Heart left ventricle (tissue), 16 donors: ENCODE results near the gene GLB1L. TPM values are rescaled to one million over a fixed set of nuclear protein-coding genes. Genes with fewer than 3 reads are reported as not detected.

Experiments used
- ATAC-seq, 4 donors: fragments of 200-7000 bp; cut with Tn5 transposase; one replicate each; pipeline ENCODE4 v1.9.1; 2020 to 2022; ENCODE audit warnings: moderate library complexity in 4 of 4, mild to moderate bottlenecking in 3 of 4, moderate number of reproducible peaks in 1 of 4
- DNase-seq, 5 donors: peaks; one replicate each; pipeline ENCODE4 v3.0.0-alpha.2; 2020
- H3K27ac ChIP-seq, 12 donors: fragments of 200-600 bp; sonication (generic) in 4 of 12; one replicate each; pipeline versions ENCODE4 v1.5.0 to v1.8.0; 2016 to 2022; ENCODE audit warnings: mild to moderate bottlenecking in 2 of 12
- H3K27me3 ChIP-seq, 9 donors: fragments of 200-600 bp; sonication (generic) in 2 of 9; one replicate each; pipeline versions ENCODE4 v1.5.1 to v1.8.0; 2016 to 2022; ENCODE audit warnings: mild to moderate bottlenecking in 3 of 9
- H3K36me3 ChIP-seq, 9 donors: fragments of 200-600 bp; sonication (generic) in 2 of 9; one replicate each; pipeline versions ENCODE4 v1.5.0 to v1.8.0; 2018 to 2022; ENCODE audit warnings: mild to moderate bottlenecking in 2 of 9
- H3K4me1 ChIP-seq, 12 donors: fragments of 200-600 bp; sonication (generic) in 4 of 12; one replicate each; pipeline versions ENCODE4 v1.5.0 to v1.8.0; 2016 to 2022; ENCODE audit warnings: mild to moderate bottlenecking in 3 of 12
- H3K4me3 ChIP-seq, 12 donors: fragments of 200-600 bp; sonication (generic) in 4 of 12; one replicate each; pipeline versions ENCODE4 v1.5.0 to v1.8.0; 2017 to 2022; ENCODE audit warnings: mild to moderate bottlenecking in 9 of 12, moderate library complexity in 4 of 12
- H3K9me3 ChIP-seq, 12 donors: fragments of 200-600 bp; sonication (generic) in 4 of 12; one replicate each; pipeline versions ENCODE4 v1.5.0 to v1.8.0; 2016 to 2022; ENCODE audit warnings: mild to moderate bottlenecking in 1 of 12
- CTCF ChIP-seq, 12 donors: fragments of 200-600 bp; sonication (generic) in 4 of 12; IDR thresholded peaks; one replicate each; pipeline versions ENCODE4 v1.5.0 to v1.8.0; 2018 to 2022; ENCODE audit warnings: antibody characterized with exemption in 12 of 12, mild to moderate bottlenecking in 5 of 12
- POLR2A ChIP-seq, 2 donors: fragments of 450-650 bp; IDR thresholded peaks; one replicate each; pipeline ENCODE4 v1.6.1; 2017; ENCODE audit warnings: antibody characterized with exemption in 2 of 2, mild to moderate bottlenecking in 2 of 2, moderate library complexity in 2 of 2
- WGBS, 4 donors: extraction: QIAGEN DNeasy Blood & Tissue Kit in 2 of 4; methylation state at CpG; one replicate each; pipeline versions ENCODE4 v1.1.5 to v1.1.7; 2013 to 2018; 5-methylcytosine and 5-hydroxymethylcytosine counted together
- intact Hi-C, 10 donors: fragments of 100-400 bp; cut with DNase I; formaldehyde crosslinking; loops; one replicate each; pipeline versions ENCODE4 v1.11.1 to v1.14.2; 2022
- polyA plus RNA-seq, 2 donors: library from polyadenylated mRNA; stranded (reverse); fragments of 200-250 nt; gene quantifications; one replicate each; pipeline ENCODE4 v1.2.3, GENCODE V29; 2013
- total RNA-seq, 9 donors: library from RNA; depleted of rRNA in 2 of 9; stranded (reverse); fragments of >200 nt in 2 of 9; fragmentation: NEBNext Ultra II Directional in 3 of 9; extraction: Animal tissue kit (Norgen Biotek cat#: 25700) in 3 of 9; gene quantifications; one replicate each; pipeline versions ENCODE4 v1.1.0 to v1.2.4, GENCODE V29; 2016 to 2023
- donor health status: ischemic (EF 13 %, LVEDD 7.1; RV severe dilation, severe dysfunction).
- donor health status: healthy with polysubstance abuse.
- donor health status: DM: no; HTN: yes; CAD: no.
- donor health status: DM: no; HTN: no; CAD: no.
- donor health status: ischemic (EF 25% LVEDD 6.9; RV normal size, moderate dysfunction).
- donor health status: ischemic (EF 25% LVEDD 5.7; RV mildly dilated, moderate dysfunction).
- donor health status: healthy.
- donor health status: DM: yes; HTN: yes; CAD: no.
- donor health status: ischemic (EF 35%, LVEDD 5.7; RV mildly dilated, moderate dysfunction).
- donor health status: nonischemic (EF 11% LVEDD 7.7; RV severe dilation, severe dysfunction).
- donor health status: DM: yes; HTN: yes; CAD: no.
- donor health status: PGD.
- donor health status: ischemic (EF 29% LVEDD 5.4; RV normal size, mild dysfunction).
- donor health status: nonischemic (EF 23%, LVEDD 6.1; RV moderate dilation, normal function).

GLB1L gene
- total and polyA plus RNA-seq, 11 donors, result 1.3 to 7.9 (median 2.4) TPM

GRCh38 chr2:219218217-219218731 is 27.0 kb downstream of the GLB1L start:
- DNase-seq (peak in 4 of 5 donors; percentile 71 to 81 (median 77)), ATAC-seq (peak; percentile 35 to 67 (median 56))
- Histone ChIP-seq H3K4me3 (peak overlapping the region; percentile 19 to 66 (median 58)), H3K36me3 (peaks cover 3 to 67% (median 62%) of the 10 kb centered on the region in 9 donors), H3K27me3 (no peaks in the 10 kb centered on the region), H3K4me1 (peaks cover 6 to 42% (median 33%) of the 10 kb centered on the region in 12 donors), H3K27ac (peak overlapping the region; percentile 68 to 97 (median 90)), H3K9me3 (no peaks in the 10 kb centered on the region)
- 0% methylated on average over 16 to 37 of the region's 37 CpGs for WGBS, 4 donors
- no peak for TF ChIP-seq POLR2A (IDR thresholded peaks at IDR 0.05)
- TF ChIP-seq CTCF (IDR thresholded peaks at IDR 0.05), result peak in 1 of 12 donors; percentile 8
- intact Hi-C loops, result loop anchor here in 4 of 10 donors (5.0 kb wide), 2 partner anchors 41 to 64 kb away; partner anchors contain the start of genes CNPPD1 (in 3 of the 4) and RETREG2 (in 3 of the 4)

GRCh38 chr2:219216535-219216915 is 28.7 kb downstream of the GLB1L start:
- ATAC-seq (no peak), DNase-seq (no peak)
- Histone ChIP-seq H3K4me3 (no peak overlapping the region), H3K27me3 (no peaks in the 10 kb centered on the region), H3K4me1 (peaks cover 6 to 42% (median 33%) of the 10 kb centered on the region in 12 donors), H3K27ac (peak overlapping the region in 3 of 12 donors; percentile 86 to 97 (median 90)), H3K9me3 (no peaks in the 10 kb centered on the region), H3K36me3 (peaks cover 0 to 64% (median 54%) of the 10 kb centered on the region in 9 donors)
- 88 to 98% (median 94%) methylated on average over 6 of the region's 6 CpGs for WGBS, 4 donors
- TF ChIP-seq CTCF (IDR thresholded peaks at IDR 0.05), result no peak
- TF ChIP-seq POLR2A (IDR thresholded peaks at IDR 0.05), result no peak
- intact Hi-C loops, result loop anchor here in 4 of 10 donors (5.0 kb wide), 2 partner anchors 39 to 66 kb away; partner anchors contain the start of genes CNPPD1 (in 3 of the 4) and RETREG2 (in 3 of the 4)

- H3K4me1 ChIP-seq, result peaks cover 6 to 42% (median 33%) of the 10 kb centered on the region in 12 donors
- H3K27ac ChIP-seq, result peak overlapping the region in 1 of 12 donors; percentile 97
- no peaks in the 10 kb centered on the region for H3K9me3 ChIP-seq
- ATAC-seq, result no peak
- H3K4me3 ChIP-seq, result no peak overlapping the region
- no peaks in the 10 kb centered on the region for H3K27me3 ChIP-seq
- TF ChIP-seq CTCF (IDR thresholded peaks at IDR 0.05) (no peak), POLR2A (IDR thresholded peaks at IDR 0.05) (no peak)
- peaks cover 0 to 62% (median 52%) of the 10 kb centered on the region in 9 donors for H3K36me3 ChIP-seq
- 93 to 95% (median 94%) methylated on average over 27 of the region's 27 CpGs for whole genome bisulfite sequencing, 4 donors
- no peak for DNase-seq
- intact Hi-C loops, result loop anchor here in 4 of 10 donors (5.0 kb wide), 2 partner anchors 39 to 66 kb away; partner anchors contain the start of genes CNPPD1 (in 3 of the 4) and RETREG2 (in 3 of the 4)
Measured at GRCh38 chr2:219215871-219216534, 29.2 kb downstream of the GLB1L start.

GRCh38 chr2:219214786-219215185 is 30.5 kb downstream of the GLB1L start:
- Histone ChIP-seq H3K27me3 (no peaks in the 10 kb centered on the region), H3K4me3 (no peak overlapping the region), H3K9me3 (no peaks in the 10 kb centered on the region), H3K27ac (no peak overlapping the region), H3K36me3 (peaks cover 0 to 62% (median 51%) of the 10 kb centered on the region in 9 donors), H3K4me1 (peaks cover 6 to 39% (median 28%) of the 10 kb centered on the region in 12 donors)
- DNase-seq (no peak), ATAC-seq (no peak)
- WGBS, 4 donors, result 91 to 95% (median 93%) methylated on average over 6 of the region's 6 CpGs
- intact Hi-C loops, result loop anchor here in 4 of 10 donors (5.0 kb wide), 2 partner anchors 37 to 68 kb away; partner anchors contain the start of genes CNPPD1 (in 3 of the 4) and RETREG2 (in 3 of the 4)
- TF ChIP-seq CTCF (IDR thresholded peaks at IDR 0.05), result no peak
- no peak for TF ChIP-seq POLR2A (IDR thresholded peaks at IDR 0.05)
